ENCODE measurements around the gene PIGQ. TPM values are rescaled to one million over a fixed set of nuclear protein-coding genes. Genes with fewer than 3 reads are reported as not detected.

PIGQ gene
- total and polyA plus RNA-seq, 2 of the 13 experiments (the other 11 are each of a cell fraction or from before 2014, with no cell fraction given) = 7.7 to 19.7 TPM

DNA sequence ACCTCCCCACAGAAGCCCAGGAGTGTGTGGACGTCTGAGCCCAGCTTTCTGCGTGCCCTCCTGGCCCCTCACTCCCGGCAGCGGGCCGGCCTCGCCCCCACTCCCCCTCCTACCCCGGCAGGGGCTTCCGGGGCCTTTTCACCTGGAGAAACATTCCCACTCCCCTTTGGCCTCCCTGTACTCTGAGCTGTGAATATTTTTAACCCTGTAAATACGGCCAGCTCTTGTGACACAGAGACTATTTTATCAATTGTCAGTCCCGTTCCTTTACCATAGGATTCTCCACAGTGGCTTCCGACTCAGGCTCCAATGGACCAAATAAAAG, 15.5 kb upstream of the PIGQ start (continued):
- TF ChIP-seq MEF2D (CRISPR knock-in tag; IDR thresholded peaks at IDR 0.05) = peak; percentile 28; the same call in 1 of the 2 replicates
- TF ChIP-seq NFKBIZ (CRISPR knock-in tag; IDR thresholded peaks at IDR 0.05) = no peak
- no peak for TF ChIP-seq RBFOX2 (IDR thresholded peaks at IDR 0.05; ENCODE audit: low read depth, low read length)
- TF ChIP-seq ZNF772 (CRISPR knock-in tag; IDR thresholded peaks at IDR 0.05) = no peak
- TF ChIP-seq KLF13 (CRISPR knock-in tag; IDR thresholded peaks at IDR 0.05) = no peak
- no peak for TF ChIP-seq ZBTB3 (CRISPR knock-in tag; IDR thresholded peaks at IDR 0.05; ENCODE audit: borderline replicate concordance, low read depth)
- no peak for TF ChIP-seq ZNF710 (CRISPR knock-in tag; IDR thresholded peaks at IDR 0.05; ENCODE audit: borderline replicate concordance)
- no peak for TF ChIP-seq IRX3 (CRISPR knock-in tag; IDR thresholded peaks at IDR 0.05; ENCODE audit: borderline replicate concordance, low read depth)

DNA sequence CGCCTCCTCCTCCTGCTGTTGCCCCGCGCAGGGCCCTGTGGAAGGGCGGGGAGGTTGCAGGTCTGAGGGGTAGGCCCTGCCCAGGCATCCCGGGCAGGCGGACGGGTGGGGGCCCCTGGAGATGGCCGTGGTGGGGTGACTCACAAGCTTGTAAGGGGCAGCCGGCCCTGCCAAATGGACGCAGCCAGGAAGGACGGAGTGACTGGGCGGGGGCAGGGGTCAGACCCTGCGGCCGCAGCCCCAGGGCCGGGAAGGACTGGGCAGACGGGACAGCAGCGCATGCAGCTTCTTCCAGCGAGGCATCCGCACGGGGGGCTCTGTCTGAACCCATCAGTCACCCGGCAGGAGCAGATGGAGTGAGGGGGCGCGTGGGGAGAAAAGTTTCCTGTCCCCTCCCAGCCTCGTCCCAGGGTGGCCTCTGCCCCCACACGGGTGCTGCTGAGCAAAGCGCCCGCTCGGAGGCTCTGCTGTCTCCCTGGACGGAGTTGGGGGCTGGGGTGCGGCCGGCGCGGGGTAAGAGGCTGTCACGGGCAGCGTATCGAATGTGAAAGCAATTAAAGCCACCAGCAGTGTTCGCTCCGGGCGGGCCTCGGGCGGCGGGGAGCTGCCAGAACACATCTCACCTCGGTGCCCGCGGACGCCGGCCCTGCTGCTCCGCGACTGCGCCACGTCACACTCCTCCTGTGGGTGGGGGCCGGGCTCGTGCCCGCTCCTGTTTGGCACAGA, 15.0 kb upstream of the PIGQ start:
- no peaks in the 10 kb centered on the region for H4K20me1 ChIP-seq (ENCODE audit: insufficient read depth, low read length)
- in situ Hi-C loops (cut with HindIII; ENCODE audit: extremely low pct_ligation_motif_present, low pct_unique_long_range_greater_than_20kb) = no loop called here
- FAIRE-seq = no peak
- ChIA-PET POLR2A (interaction anchor here (1.0 kb wide), 1 partner anchor 11 kb away, joined by 3 read pairs; no protein-coding TSS in a partner anchor), CTCF (ENCODE audit: low intra/inter-chr PET ratio, low total read pairs) (no interaction called here)
- peaks cover 2 to 14% of the 10 kb centered on the region in 2 experiments; a peak in 3 of 5 replicates for H3K27me3 ChIP-seq (ENCODE audit: control insufficient read depth in 1 of 2, insufficient read depth in 2 of 2, low read length in 2 of 2)
- BruUV-seq (replicated peaks) = no TSS peak
- intact Hi-C loops (cut with micrococcal nuclease; ENCODE audit: unreplicated experiment) = no loop called here
- WGBS (ENCODE audit: low lambda C conversion rate) = 91% methylated on average over 48 of the region's 54 CpGs
- no peak for ATAC-seq
- H3K4me1 ChIP-seq (ENCODE audit: insufficient read depth, low read length) = peaks cover 63% of the 10 kb centered on the region
- no peaks in the 10 kb centered on the region for H3K79me2 ChIP-seq (ENCODE audit: insufficient read depth, low read length)
- H3K9me3 ChIP-seq (ENCODE audit: low read length) = no peaks in the 10 kb centered on the region
- no peak overlapping the region for H3K9ac ChIP-seq (ENCODE audit: insufficient read depth, low read depth, low read length)
- DNase-seq (ENCODE audit: low spot score) = no peak
- H3K27ac ChIP-seq (ENCODE audit: extremely low read length, insufficient read depth, low read length) = peak overlapping the region; percentile 67
- no peak overlapping the region for H3K4me3 ChIP-seq (replicated peaks in 1 of 3; ENCODE audit: insufficient read depth in 1 of 3, low read depth in 2 of 3, low read length in 3 of 3)
- peaks cover 0 to 3% of the 10 kb centered on the region in 2 experiments; a peak in 1 of 5 replicates for H3K36me3 ChIP-seq (replicated peaks in 1 of 2; ENCODE audit: control insufficient read depth in 1 of 2, insufficient read depth in 2 of 2, low read length in 2 of 2)
- no peak overlapping the region for H2AFZ ChIP-seq (ENCODE audit: low read length)
- H3K4me2 ChIP-seq (ENCODE audit: low read depth, low read length) = peak overlapping the region; percentile 13; the same call in 1 of the 2 replicates
- TF ChIP-seq RBFOX2 (IDR thresholded peaks at IDR 0.05; ENCODE audit: low read depth, low read length) (0 out of 2 replicates have a peak, but pooled peaks have one; percentile 30), KDM4B (CRISPR knock-in tag; IDR thresholded peaks at IDR 0.05) (no peak), HNRNPL (IDR thresholded peaks at IDR 0.05; ENCODE audit: low read depth, low read length) (no peak; the same call in 1 of the 2 replicates), TARDBP (CRISPR knock-in tag; IDR thresholded peaks at IDR 0.05) (no peak), MAZ (IDR thresholded peaks at IDR 0.05; ENCODE audit: borderline replicate concordance, low read depth, low read length) (no peak), MAZ (CRISPR knock-in tag; IDR thresholded peaks at IDR 0.05; ENCODE audit: low read depth) (no peak), PRPF4 (IDR thresholded peaks at IDR 0.05; ENCODE audit: low read depth, low read length, poor library complexity, severe bottlenecking) (peak; percentile 33), MLLT10 (CRISPR knock-in tag; IDR thresholded peaks at IDR 0.05) (no peak), RFXANK (CRISPR knock-in tag; IDR thresholded peaks at IDR 0.05) (no peak), TCF12 (IDR thresholded peaks at IDR 0.05) (no peak), TCF12 (CRISPR knock-in tag; IDR thresholded peaks at IDR 0.05) (no peak), U2AF1 (optimal IDR thresholded peaks at IDR 0.05; ENCODE audit: low read depth, low read length) (no peak)
- TF ChIP-seq, protein P1, sequence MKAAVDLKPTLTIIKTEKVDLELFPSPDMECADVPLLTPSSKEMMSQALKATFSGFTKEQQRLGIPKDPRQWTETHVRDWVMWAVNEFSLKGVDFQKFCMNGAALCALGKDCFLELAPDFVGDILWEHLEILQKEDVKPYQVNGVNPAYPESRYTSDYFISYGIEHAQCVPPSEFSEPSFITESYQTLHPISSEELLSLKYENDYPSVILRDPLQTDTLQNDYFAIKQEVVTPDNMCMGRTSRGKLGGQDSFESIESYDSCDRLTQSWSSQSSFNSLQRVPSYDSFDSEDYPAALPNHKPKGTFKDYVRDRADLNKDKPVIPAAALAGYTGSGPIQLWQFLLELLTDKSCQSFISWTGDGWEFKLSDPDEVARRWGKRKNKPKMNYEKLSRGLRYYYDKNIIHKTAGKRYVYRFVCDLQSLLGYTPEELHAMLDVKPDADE (CRISPR knock-in tag; IDR thresholded peaks at IDR 0.05) = no peak
- TF ChIP-seq, protein P2, sequence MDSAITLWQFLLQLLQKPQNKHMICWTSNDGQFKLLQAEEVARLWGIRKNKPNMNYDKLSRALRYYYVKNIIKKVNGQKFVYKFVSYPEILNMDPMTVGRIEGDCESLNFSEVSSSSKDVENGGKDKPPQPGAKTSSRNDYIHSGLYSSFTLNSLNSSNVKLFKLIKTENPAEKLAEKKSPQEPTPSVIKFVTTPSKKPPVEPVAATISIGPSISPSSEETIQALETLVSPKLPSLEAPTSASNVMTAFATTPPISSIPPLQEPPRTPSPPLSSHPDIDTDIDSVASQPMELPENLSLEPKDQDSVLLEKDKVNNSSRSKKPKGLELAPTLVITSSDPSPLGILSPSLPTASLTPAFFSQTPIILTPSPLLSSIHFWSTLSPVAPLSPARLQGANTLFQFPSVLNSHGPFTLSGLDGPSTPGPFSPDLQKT (CRISPR knock-in tag; IDR thresholded peaks at IDR 0.05; ENCODE audit: borderline replicate concordance) = no peak

Measured in HepG2 (cell line).